ENCODE results near the gene PPP2R2D. TPM values are rescaled to one million over a fixed set of nuclear protein-coding genes. Genes with fewer than 3 reads are reported as not detected.
"Not testable (repeated sequence)": the region's sequence is repeated elsewhere in the genome, so short reads cannot be mapped to it uniquely, and the experiment has no call there.

Gene PPP2R2D
- total RNA-seq, 2 experiments from 2014 or later: 32.6 to 32.9 TPM

- CTCF ChIA-PET; H3K27ac ChIP-seq (ENCODE audit: low read depth in 1 of 2, low read length in 2 of 2); intact Hi-C loops (cut with DNase I, micrococcal nuclease); H3K36me3 ChIP-seq (ENCODE audit: insufficient read depth, low read length); H3K4me3 ChIP-seq (ENCODE audit: low read length); H3K9me3 Mint-ChIP-seq; H3K4me3 Mint-ChIP-seq; H3K9me3 ChIP-seq (ENCODE audit: control insufficient read depth in 1 of 2, insufficient read depth in 1 of 2, low read length in 2 of 2); H3K27me3 Mint-ChIP-seq; POLR2A ChIA-PET; ATAC-seq (ENCODE audit: poor library complexity); DNase-seq; H3K27me3 ChIP-seq (ENCODE audit: control insufficient read depth in 1 of 2, insufficient read depth in 2 of 2, low read length in 2 of 2): not testable (repeated sequence)
- peaks cover 26% of the 10 kb centered on the region for H3K4me1 ChIP-seq (ENCODE audit: insufficient read depth, low read length)
- peaks cover 15% of the 10 kb centered on the region for H3K36me3 Mint-ChIP-seq (ENCODE audit: low read depth)
- H3K4me1 Mint-ChIP-seq (ENCODE audit: low read depth): peaks cover 76% of the 10 kb centered on the region
- peak overlapping the region; percentile 68 for H3K27ac Mint-ChIP-seq
These were observed 18.7 kb downstream of the PPP2R2D start for GRCh38 chr10:131919461-131919860.

- POLR2A ChIA-PET: no interaction called here
- H3K27me3 ChIP-seq (ENCODE audit: control insufficient read depth in 1 of 2, insufficient read depth in 2 of 2, low read length in 2 of 2): no peaks in the 10 kb centered on the region
- H3K27ac ChIP-seq (ENCODE audit: low read depth in 1 of 2, low read length in 2 of 2): no peak overlapping the region
- H3K4me1 Mint-ChIP-seq (ENCODE audit: low read depth): peaks cover 76% of the 10 kb centered on the region
- H3K27ac Mint-ChIP-seq: peak overlapping the region; percentile 68
- H3K4me3 Mint-ChIP-seq: no peak overlapping the region
- H3K9me3 ChIP-seq (ENCODE audit: control insufficient read depth in 1 of 2, insufficient read depth in 1 of 2, low read length in 2 of 2): peaks cover 3 to 8% of the 10 kb centered on the region in 2 experiments
- H3K36me3 ChIP-seq (ENCODE audit: insufficient read depth, low read length): no peaks in the 10 kb centered on the region
- peaks cover 19% of the 10 kb centered on the region for H3K36me3 Mint-ChIP-seq (ENCODE audit: low read depth)
- no peak for DNase-seq
- intact Hi-C loops (cut with DNase I, micrococcal nuclease): no loop called here
- peaks cover 24% of the 10 kb centered on the region for H3K4me1 ChIP-seq (ENCODE audit: insufficient read depth, low read length)
- TF ChIP-seq CTCF (IDR thresholded peaks at IDR 0.05): no peak
- H3K27me3 Mint-ChIP-seq: no peaks in the 10 kb centered on the region
- CTCF ChIA-PET: no interaction called here
- peaks cover 3% of the 10 kb centered on the region for H3K9me3 Mint-ChIP-seq
- no peak for ATAC-seq (ENCODE audit: poor library complexity)
- no peak overlapping the region for H3K4me3 ChIP-seq (ENCODE audit: low read length)
These were observed 19.3 kb downstream of the PPP2R2D start for GRCh38 chr10:131920151-131920550.

GRCh38 chr10:131920693-131921092 is 19.9 kb downstream of the PPP2R2D start:
- intact Hi-C loops (cut with DNase I, micrococcal nuclease): no loop called here
- TF ChIP-seq CTCF (IDR thresholded peaks at IDR 0.05): no peak
- Histone ChIP-seq H3K27me3 (ENCODE audit: control insufficient read depth in 1 of 2, insufficient read depth in 2 of 2, low read length in 2 of 2) (no peaks in the 10 kb centered on the region), H3K27ac (ENCODE audit: low read depth in 1 of 2, low read length in 2 of 2) (no peak overlapping the region), H3K36me3 (ENCODE audit: insufficient read depth, low read length) (no peaks in the 10 kb centered on the region), H3K4me3 (ENCODE audit: low read length) (no peak overlapping the region), H3K9me3 (ENCODE audit: control insufficient read depth in 1 of 2, insufficient read depth in 1 of 2, low read length in 2 of 2) (peaks cover 5 to 14% of the 10 kb centered on the region in 2 experiments), H3K4me1 (ENCODE audit: insufficient read depth, low read length) (peaks cover 21% of the 10 kb centered on the region)
- H3K27me3 Mint-ChIP-seq: no peaks in the 10 kb centered on the region
- H3K4me3 Mint-ChIP-seq: no peak overlapping the region
- POLR2A ChIA-PET: no interaction called here
- ATAC-seq (ENCODE audit: poor library complexity) (no peak), DNase-seq (no peak)
- H3K4me1 Mint-ChIP-seq (ENCODE audit: low read depth): peaks cover 76% of the 10 kb centered on the region
- CTCF ChIA-PET: no interaction called here
- H3K9me3 Mint-ChIP-seq: peaks cover 6% of the 10 kb centered on the region
- H3K27ac Mint-ChIP-seq: peak overlapping the region; percentile 68
- peaks cover 23% of the 10 kb centered on the region for H3K36me3 Mint-ChIP-seq (ENCODE audit: low read depth)

GRCh38 chr10:131921184-131921583 is 20.4 kb downstream of the PPP2R2D start:
- peaks cover 23% of the 10 kb centered on the region for H3K36me3 Mint-ChIP-seq (ENCODE audit: low read depth)
- no peak overlapping the region for H3K4me3 Mint-ChIP-seq
- intact Hi-C loops (cut with DNase I, micrococcal nuclease): no loop called here
- ChIA-PET POLR2A (no interaction called here), CTCF (no interaction called here)
- peaks cover 74% of the 10 kb centered on the region for H3K4me1 Mint-ChIP-seq (ENCODE audit: low read depth)
- H3K27me3 Mint-ChIP-seq: no peaks in the 10 kb centered on the region
- H3K4me3 ChIP-seq (ENCODE audit: low read length): no peak overlapping the region
- H3K9me3 Mint-ChIP-seq: peaks cover 6% of the 10 kb centered on the region
- no peak overlapping the region for H3K27ac ChIP-seq (ENCODE audit: low read depth in 1 of 2, low read length in 2 of 2)
- TF ChIP-seq CTCF (IDR thresholded peaks at IDR 0.05): no peak
- H3K27ac Mint-ChIP-seq: peak overlapping the region; percentile 68
- DNase-seq: no peak
- ATAC-seq (ENCODE audit: poor library complexity): no peak
- H3K4me1 ChIP-seq (ENCODE audit: insufficient read depth, low read length): peaks cover 25% of the 10 kb centered on the region
- H3K36me3 ChIP-seq (ENCODE audit: insufficient read depth, low read length): no peaks in the 10 kb centered on the region
- peaks cover 7 to 14% of the 10 kb centered on the region in 2 experiments for H3K9me3 ChIP-seq (ENCODE audit: control insufficient read depth in 1 of 2, insufficient read depth in 1 of 2, low read length in 2 of 2)
- no peaks in the 10 kb centered on the region for H3K27me3 ChIP-seq (ENCODE audit: control insufficient read depth in 1 of 2, insufficient read depth in 2 of 2, low read length in 2 of 2)

Measured in CD4-positive, alpha-beta T cell (primary cell).